Measurements from ENCODE around the gene DAZAP2. TPM values are rescaled to one million over a fixed set of nuclear protein-coding genes. Genes with fewer than 3 reads are reported as not detected.

DAZAP2 gene
- polyA plus RNA-seq, 3 donors: 975 to 2,004 (median 1,697) TPM

GRCh38 chr12:51264297-51264696 lies 25.7 kb downstream of the DAZAP2 start:
- no peak overlapping the region for H3K27ac Mint-ChIP-seq
- peaks cover 0 to 6% of the 10 kb centered on the region in 2 donors for H3K36me3 Mint-ChIP-seq
- no peak for TF ChIP-seq CTCF (IDR thresholded peaks at IDR 0.05)
- no peaks in the 10 kb centered on the region for H3K79me2 ChIP-seq (ENCODE audit: insufficient read depth, low read length)
- H3K36me3 ChIP-seq (replicated peaks in 1 of 2; ENCODE audit: control insufficient read depth in 1 of 2, insufficient read depth in 2 of 2, low read length in 2 of 2): no peaks in the 10 kb centered on the region
- H3K27me3 ChIP-seq (ENCODE audit: control insufficient read depth in 2 of 2, insufficient read depth in 2 of 2, low read length in 2 of 2): peaks cover 6 to 13% of the 10 kb centered on the region in 2 donors
- peaks cover 0 to 4% (median 0%) of the 10 kb centered on the region in 7 donors for H3K9me3 Mint-ChIP-seq
- intact Hi-C loops (cut with micrococcal nuclease): loop anchor here in 1 of 2 donors (10.0 kb wide), 2 partner anchors 49 to 81 kb away; partner anchors contain the start of genes CELA1 and POU6F1
- no peak overlapping the region for H3K9ac ChIP-seq (ENCODE audit: insufficient read depth, low read length, poor library complexity, severe bottlenecking)
- H2AFZ ChIP-seq (ENCODE audit: insufficient read depth, low read depth, low read length, poor library complexity, severe bottlenecking): no peak overlapping the region
- WGBS (ENCODE audit: insufficient coverage): no CpG with 5 or more reads among the region's 5 CpGs
- H4K20me1 ChIP-seq (ENCODE audit: insufficient read depth, low read length): no peaks in the 10 kb centered on the region
- H3K4me1 ChIP-seq (ENCODE audit: control insufficient read depth in 1 of 2, insufficient read depth in 2 of 2, low read length in 2 of 2): peaks cover 4 to 5% of the 10 kb centered on the region in 2 donors
- no peak overlapping the region for H3K4me3 ChIP-seq (replicated peaks in 1 of 3; ENCODE audit: low read depth in 2 of 3, low read length in 3 of 3)
- H3K27me3 Mint-ChIP-seq (ENCODE audit: low read depth in 3 of 3): peaks cover 9 to 21% (median 18%) of the 10 kb centered on the region in 3 donors
- H3K4me3 Mint-ChIP-seq: no peak overlapping the region
- no peak overlapping the region for H3K27ac ChIP-seq (ENCODE audit: low read depth in 1 of 2, low read length in 2 of 2)
- peaks cover 0 to 5% of the 10 kb centered on the region in 2 donors for H3K9me3 ChIP-seq (replicated peaks in 1 of 2; ENCODE audit: control insufficient read depth in 1 of 2, insufficient read depth in 1 of 2, low read length in 2 of 2)
- no peak for DNase-seq
- no peak overlapping the region for H3K4me2 ChIP-seq (replicated peaks; ENCODE audit: extremely low read depth, low read length, poor library complexity, severe bottlenecking)
- H3K4me1 Mint-ChIP-seq: peaks cover 12% of the 10 kb centered on the region

GRCh38 chr12:51265024-51265423 lies 26.4 kb downstream of the DAZAP2 start:
- intact Hi-C loops (cut with micrococcal nuclease): loop anchor here in 1 of 2 donors (10.0 kb wide), 2 partner anchors 50 to 80 kb away; partner anchors contain the start of genes CELA1 and POU6F1
- H3K27me3 Mint-ChIP-seq (ENCODE audit: low read depth in 3 of 3): peaks cover 12 to 26% (median 21%) of the 10 kb centered on the region in 3 donors
- H3K9me3 Mint-ChIP-seq: peaks cover 0 to 5% (median 0%) of the 10 kb centered on the region in 7 donors
- Histone ChIP-seq H3K9me3 (replicated peaks in 1 of 2; ENCODE audit: control insufficient read depth in 1 of 2, insufficient read depth in 1 of 2, low read length in 2 of 2) (peaks cover 0 to 5% of the 10 kb centered on the region in 2 donors), H3K27me3 (ENCODE audit: control insufficient read depth in 2 of 2, insufficient read depth in 2 of 2, low read length in 2 of 2) (peaks cover 8 to 16% of the 10 kb centered on the region in 2 donors), H3K4me1 (ENCODE audit: control insufficient read depth in 1 of 2, insufficient read depth in 2 of 2, low read length in 2 of 2) (peaks cover 7 to 10% of the 10 kb centered on the region in 2 donors), H4K20me1 (ENCODE audit: insufficient read depth, low read length) (no peaks in the 10 kb centered on the region), H3K4me2 (replicated peaks; ENCODE audit: extremely low read depth, low read length, poor library complexity, severe bottlenecking) (no peak overlapping the region), H3K79me2 (ENCODE audit: insufficient read depth, low read length) (no peaks in the 10 kb centered on the region), H2AFZ (ENCODE audit: insufficient read depth, low read depth, low read length, poor library complexity, severe bottlenecking) (no peak overlapping the region), H3K4me3 (replicated peaks in 1 of 3; ENCODE audit: low read depth in 2 of 3, low read length in 3 of 3) (no peak overlapping the region), H3K27ac (ENCODE audit: low read depth in 1 of 2, low read length in 2 of 2) (no peak overlapping the region), H3K36me3 (replicated peaks in 1 of 2; ENCODE audit: control insufficient read depth in 1 of 2, insufficient read depth in 2 of 2, low read length in 2 of 2) (no peaks in the 10 kb centered on the region), H3K9ac (ENCODE audit: insufficient read depth, low read length, poor library complexity, severe bottlenecking) (no peak overlapping the region)
- no peak overlapping the region for H3K4me3 Mint-ChIP-seq
- peaks cover 0 to 8% of the 10 kb centered on the region in 2 donors for H3K36me3 Mint-ChIP-seq
- no peak for TF ChIP-seq CTCF (IDR thresholded peaks at IDR 0.05)
- DNase-seq: no peak
- peaks cover 14% of the 10 kb centered on the region for H3K4me1 Mint-ChIP-seq
- no peak overlapping the region for H3K27ac Mint-ChIP-seq

All from CD14-positive monocyte (primary cell).